Measurements from ENCODE around the gene RASSF3.

GRCh38 chr12:64746663-64747062 lies 136.4 kb downstream of the RASSF3 start:
- TF ChIP-seq EZH2 (IDR thresholded peaks at IDR 0.05; ENCODE audit: low read length, unreplicated experiment): no peak
- no peak for TF ChIP-seq CTCF (conservative IDR thresholded peaks at IDR 0.05; ENCODE audit: low read depth, low read length)
